OCI-LY7 (cell line): Measurements from ENCODE around the gene TMEM185B. TPM values are rescaled to one million over a fixed set of nuclear protein-coding genes. Genes with fewer than 3 reads are reported as not detected.

Experiments
- BruUV-seq: library from RNA; stranded (reverse); fragments of 400-500 nt; replicated peaks from 2 replicates; lab custom pipeline; 2021; lab: Mats Ljungman, UMichigan
- CTCF ChIA-PET: fragments of 300-600 bp; sonication (Branson Sonifier 250); formaldehyde crosslinking; loops from one replicate; lab custom pipeline; 2022; ENCODE audit warnings: antibody characterized with exemption; ENCODE audit not compliant: unreplicated experiment; lab: Charles Lee
- POLR2A ChIA-PET: fragments of 300-600 bp; sonication (Branson Sonifier 250); formaldehyde crosslinking; loops from one replicate; lab custom pipeline; 2022; ENCODE audit warnings: antibody characterized with exemption; lab: Charles Lee
- DNase-seq: peaks from one replicate; pipeline ENCODE4 v3.0.0-alpha.2; 2015; ENCODE audit warnings: low spot score
- H2AFZ ChIP-seq: fragments of 200-600 bp; sonication (generic), shearing (Covaris generic); 2 replicates; pipeline ENCODE4 v1.6.1; 2014; ENCODE audit warnings: mild to moderate bottlenecking, antibody characterized with exemption, low read length, moderate library complexity
- H3K27ac ChIP-seq: fragments of 200-600 bp; sonication (generic); 2 replicates; pipeline ENCODE4 v1.5.1; 2014; ENCODE audit warnings: mixed run types, low read depth, mild to moderate bottlenecking, moderate library complexity, low read length, inconsistent platforms; ENCODE audit not compliant: poor library complexity, severe bottlenecking
- H3K36me3 ChIP-seq: fragments of 200-600 bp; sonication (generic); 2 replicates; pipeline ENCODE4 v1.6.1; 2014; ENCODE audit warnings: mild to moderate bottlenecking, antibody characterized with exemption, low read length, moderate library complexity, mixed read lengths; ENCODE audit not compliant: insufficient read depth
- H3K4me1 ChIP-seq: fragments of 200-600 bp; sonication (generic); 2 replicates; pipeline ENCODE4 v1.5.1; 2014; ENCODE audit warnings: mild to moderate bottlenecking, low read length; ENCODE audit not compliant: insufficient read depth, poor library complexity, severe bottlenecking
- H3K4me2 ChIP-seq: fragments of 200-600 bp; sonication (generic); 2 replicates; pipeline ENCODE4 v1.6.1; 2014; ENCODE audit warnings: mild to moderate bottlenecking, low read length
- H3K4me3 ChIP-seq: fragments of 200-600 bp; sonication (generic); 2 replicates; pipeline ENCODE4 v1.5.1; 2014; ENCODE audit warnings: mild to moderate bottlenecking, low read depth, low read length; ENCODE audit not compliant: poor library complexity, severe bottlenecking
- H3K79me2 ChIP-seq: fragments of 200-600 bp; sonication (generic); 2 replicates; pipeline ENCODE4 v1.6.1; 2016; ENCODE audit warnings: low read depth, mild to moderate bottlenecking, low read length, moderate library complexity, mixed read lengths; ENCODE audit not compliant: insufficient read depth
- H3K9me2 ChIP-seq: fragments of 200-600 bp; sonication (generic); 2 replicates; pipeline ENCODE4 v1.6.1; 2016; ENCODE audit warnings: mild to moderate bottlenecking, low read length, mixed read lengths; ENCODE audit not compliant: insufficient read depth
- H3K9me3 ChIP-seq: fragments of 200-600 bp; sonication (generic); 2 replicates; pipeline ENCODE4 v1.6.1; 2014; ENCODE audit warnings: mild to moderate bottlenecking, mixed run types, low read length, mixed read lengths
- H4K20me1 ChIP-seq: fragments of 200-600 bp; sonication (generic); 2 replicates; pipeline ENCODE4 v1.6.1; 2014; ENCODE audit warnings: mild to moderate bottlenecking, antibody characterized with exemption, low read length, moderate library complexity, mixed read lengths; ENCODE audit not compliant: insufficient read depth
- EZH2phosphoT487 ChIP-seq: fragments of 200-600 bp; sonication (generic); IDR thresholded peaks from 2 replicates; pipeline ENCODE4 v1.6.1; 2018; ENCODE audit warnings: low read depth, borderline replicate concordance, mild to moderate bottlenecking, mixed run types, antibody characterized with exemption, low read length, moderate library complexity, mixed read lengths
- intact Hi-C: fragments of 100-400 bp; cut with micrococcal nuclease; formaldehyde crosslinking; loops from one replicate; pipeline ENCODE4 v1.10.0; 2022; ENCODE audit not compliant: unreplicated experiment
- total RNA-seq, 2 experiments: library from RNA; depleted of rRNA in 1 of 2; stranded (reverse); fragments of >200 nt in 1 of 2; shearing (Covaris generic) in 1 of 2; gene quantifications; 2 replicates each; pipeline ENCODE4 v1.2.3, GENCODE V29; 2014 to 2022
- TF ChIP-seq, protein P1 (sequence below): fragments of 200-600 bp; sonication (generic); conservative IDR thresholded peaks from 2 replicates; pipeline ENCODE4 v1.5.1; 2014; ENCODE audit warnings: mild to moderate bottlenecking, antibody characterized with exemption, low read length, moderate library complexity, mixed read lengths

The TMEM185B gene
- total RNA-seq, 2 experiments from 2014 or later, result 24.4 to 30.2 TPM

- H3K27ac ChIP-seq, result no peak overlapping the region
- BruUV-seq, result no TSS peak
- ChIA-PET CTCF (no interaction called here), POLR2A (interaction anchor here (1.5 kb wide), 1 partner anchor 8 kb away, joined by 3 read pairs; no protein-coding TSS in a partner anchor)
- no peak overlapping the region for H3K4me3 ChIP-seq
- DNase-seq, result no peak
- no peaks in the 10 kb centered on the region for H3K9me2 ChIP-seq
- H2AFZ ChIP-seq, result no peak overlapping the region
- H4K20me1 ChIP-seq, result no peaks in the 10 kb centered on the region
- H3K4me2 ChIP-seq, result no peak overlapping the region
- intact Hi-C loops, result no loop called here
- H3K36me3 ChIP-seq, result no peaks in the 10 kb centered on the region
- H3K9me3 ChIP-seq, result no peaks in the 10 kb centered on the region
- H3K4me1 ChIP-seq, result no peaks in the 10 kb centered on the region
- H3K79me2 ChIP-seq, result no peaks in the 10 kb centered on the region
- TF ChIP-seq, protein P1, sequence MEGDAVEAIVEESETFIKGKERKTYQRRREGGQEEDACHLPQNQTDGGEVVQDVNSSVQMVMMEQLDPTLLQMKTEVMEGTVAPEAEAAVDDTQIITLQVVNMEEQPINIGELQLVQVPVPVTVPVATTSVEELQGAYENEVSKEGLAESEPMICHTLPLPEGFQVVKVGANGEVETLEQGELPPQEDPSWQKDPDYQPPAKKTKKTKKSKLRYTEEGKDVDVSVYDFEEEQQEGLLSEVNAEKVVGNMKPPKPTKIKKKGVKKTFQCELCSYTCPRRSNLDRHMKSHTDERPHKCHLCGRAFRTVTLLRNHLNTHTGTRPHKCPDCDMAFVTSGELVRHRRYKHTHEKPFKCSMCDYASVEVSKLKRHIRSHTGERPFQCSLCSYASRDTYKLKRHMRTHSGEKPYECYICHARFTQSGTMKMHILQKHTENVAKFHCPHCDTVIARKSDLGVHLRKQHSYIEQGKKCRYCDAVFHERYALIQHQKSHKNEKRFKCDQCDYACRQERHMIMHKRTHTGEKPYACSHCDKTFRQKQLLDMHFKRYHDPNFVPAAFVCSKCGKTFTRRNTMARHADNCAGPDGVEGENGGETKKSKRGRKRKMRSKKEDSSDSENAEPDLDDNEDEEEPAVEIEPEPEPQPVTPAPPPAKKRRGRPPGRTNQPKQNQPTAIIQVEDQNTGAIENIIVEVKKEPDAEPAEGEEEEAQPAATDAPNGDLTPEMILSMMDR, result no peak
- TF ChIP-seq EZH2phosphoT487, result no peak
Measured at GRCh38 chr2:120243211-120243610, 20.0 kb upstream of the TMEM185B start.

DNA sequence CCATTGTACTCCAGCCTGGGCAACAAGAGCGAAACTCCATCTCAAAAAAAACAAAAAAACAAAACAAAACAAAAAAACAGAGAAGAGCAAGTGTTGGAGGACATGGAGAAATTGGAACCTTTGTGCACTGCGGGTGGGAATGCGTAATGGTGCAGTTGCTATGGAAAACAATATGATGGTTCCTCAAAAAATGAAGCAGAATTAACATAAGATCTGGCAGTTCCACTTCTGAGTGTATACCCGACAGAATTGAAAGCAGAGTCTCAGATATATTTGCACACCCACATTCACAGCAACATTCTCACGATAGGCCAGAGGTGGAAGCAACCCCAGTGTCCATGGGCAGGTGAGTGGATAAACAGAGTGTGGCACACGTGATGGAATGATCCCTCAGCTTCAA is 18.5 kb upstream of the TMEM185B start:
- intact Hi-C loops, result no loop called here
- no peak overlapping the region for H2AFZ ChIP-seq
- H3K4me2 ChIP-seq, result no peak overlapping the region
- no peaks in the 10 kb centered on the region for H3K9me2 ChIP-seq
- no peaks in the 10 kb centered on the region for H3K9me3 ChIP-seq
- POLR2A ChIA-PET, result interaction anchor here (1.5 kb wide), 1 partner anchor 10 kb away, joined by 3 read pairs; no protein-coding TSS in a partner anchor
- DNase-seq, result no peak
- CTCF ChIA-PET, result interaction anchor here (0.6 kb wide), 1 partner anchor 1704 kb away, joined by 3 read pairs; no protein-coding TSS in a partner anchor
- no peaks in the 10 kb centered on the region for H3K79me2 ChIP-seq
- no TSS peak for BruUV-seq
- H3K4me1 ChIP-seq, result no peaks in the 10 kb centered on the region
- TF ChIP-seq, protein P1, result no peak
- no peak for TF ChIP-seq EZH2phosphoT487
- no peaks in the 10 kb centered on the region for H4K20me1 ChIP-seq
- H3K36me3 ChIP-seq, result no peaks in the 10 kb centered on the region
- H3K27ac ChIP-seq, result no peak overlapping the region
- H3K4me3 ChIP-seq, result no peak overlapping the region

- Histone ChIP-seq H3K9me3 (no peaks in the 10 kb centered on the region), H3K27ac (no peak overlapping the region), H3K4me2 (no peak overlapping the region), H3K79me2 (no peaks in the 10 kb centered on the region), H3K4me1 (no peaks in the 10 kb centered on the region), H3K4me3 (no peak overlapping the region), H4K20me1 (no peaks in the 10 kb centered on the region), H3K9me2 (no peaks in the 10 kb centered on the region), H3K36me3 (no peaks in the 10 kb centered on the region), H2AFZ (no peak overlapping the region)
- no peak for DNase-seq
- POLR2A ChIA-PET, result no interaction called here
- CTCF ChIA-PET, result no interaction called here
- intact Hi-C loops, result no loop called here
- TF ChIP-seq, protein P1, result no peak
- TF ChIP-seq EZH2phosphoT487, result no peak
- BruUV-seq, result no TSS peak
Measured at GRCh38 chr2:120240901-120241429, 17.8 kb upstream of the TMEM185B start.
